CMK (cell line): ENCODE measurements around the gene USP32.
A peak's percentile ranks its signal among the peaks of the same experiment; 100 is the strongest.
"Not testable (repeated sequence)": the region's sequence is repeated elsewhere in the genome, so short reads cannot be mapped to it uniquely, and the experiment has no call there.

Experiments
- DNase-seq: peaks from one replicate; pipeline ENCODE4 v3.0.0-alpha.2; 2010; ENCODE audit warnings: low read depth

Gene USP32

GRCh38 chr17:60410001-60410400, 18.1 kb upstream of the USP32 start:
- no peak for DNase-seq

DNA sequence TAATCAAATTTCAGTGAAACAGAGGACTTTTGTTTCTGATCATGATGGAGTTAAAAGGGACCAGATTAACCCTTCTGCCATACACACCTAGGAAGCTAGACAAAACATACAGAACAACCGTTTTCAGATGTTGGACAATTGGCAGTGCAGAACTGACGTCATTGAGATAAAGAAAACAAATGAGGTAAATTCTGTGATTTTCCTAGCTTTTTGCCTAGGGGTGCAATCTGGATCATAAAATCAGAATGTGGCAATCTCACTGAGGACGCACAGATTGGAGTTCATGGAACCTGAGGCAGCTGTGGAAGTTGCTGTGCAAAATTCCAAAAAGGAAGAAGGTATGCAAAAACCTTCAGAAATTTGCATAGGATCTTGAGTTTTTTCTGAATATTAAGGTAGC, 15.0 kb upstream of the USP32 start:
- DNase-seq: no peak

DNA sequence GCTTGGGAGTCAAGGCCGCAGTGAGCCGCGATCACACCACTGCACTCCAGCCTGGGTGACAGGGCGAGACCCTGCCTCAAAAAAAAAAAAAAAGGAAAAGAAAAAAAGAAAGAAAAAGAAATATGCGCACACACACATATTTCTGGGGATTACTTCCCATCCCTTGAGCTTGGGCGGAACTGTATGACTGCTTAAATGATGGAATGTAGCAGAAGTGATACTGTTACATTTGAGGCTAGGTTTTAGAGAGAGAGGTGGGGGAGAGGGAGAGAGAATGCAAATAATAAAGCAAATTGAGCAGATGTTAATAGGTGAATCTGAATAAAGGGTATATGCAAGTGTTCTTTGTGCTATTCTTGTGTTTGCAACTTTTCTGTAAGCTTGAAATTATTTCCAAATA, 12.0 kb upstream of the USP32 start:
- no peak for DNase-seq

GRCh38 chr17:60403523-60403810, 11.5 kb upstream of the USP32 start:
- no peak for DNase-seq

- DNase-seq: no peak
Measured at GRCh38 chr17:60401819-60402218, 9.9 kb upstream of the USP32 start.

DNA sequence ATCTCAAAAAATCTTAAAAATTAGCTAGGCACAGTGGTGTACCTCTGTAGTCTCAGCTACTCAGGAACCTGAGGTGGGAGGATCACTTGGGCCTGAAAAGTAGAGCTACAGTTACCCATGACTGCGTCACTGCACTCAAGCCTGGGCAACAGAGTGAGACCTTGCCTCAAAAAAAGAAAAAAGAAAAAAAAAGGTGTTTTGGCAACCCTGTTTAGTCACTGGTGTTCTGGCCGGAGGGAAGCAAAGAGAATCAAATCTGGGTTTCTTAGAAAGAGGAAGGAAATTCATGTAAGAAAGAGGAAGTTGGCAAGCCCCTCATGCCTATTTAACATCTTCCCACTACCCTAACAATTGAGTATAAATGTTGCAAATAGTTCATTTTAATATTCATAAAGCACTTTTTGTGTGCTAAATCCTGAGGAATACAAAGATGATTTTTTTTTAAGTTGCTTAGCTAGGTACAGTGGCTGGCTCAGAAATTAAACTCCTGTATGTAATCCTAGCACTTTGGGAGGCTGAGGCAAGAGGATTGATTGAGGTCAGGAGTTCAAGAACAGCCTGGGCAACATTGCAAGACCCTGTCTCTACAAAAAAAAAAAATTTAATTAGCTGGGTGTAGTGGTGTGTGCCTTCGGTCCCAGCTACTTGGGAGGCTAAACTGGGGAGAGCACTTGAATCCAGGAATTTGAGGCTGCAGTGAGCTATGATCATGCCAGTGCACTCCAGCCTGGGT, 6.5 kb upstream of the USP32 start:
- DNase-seq: no peak

DNA sequence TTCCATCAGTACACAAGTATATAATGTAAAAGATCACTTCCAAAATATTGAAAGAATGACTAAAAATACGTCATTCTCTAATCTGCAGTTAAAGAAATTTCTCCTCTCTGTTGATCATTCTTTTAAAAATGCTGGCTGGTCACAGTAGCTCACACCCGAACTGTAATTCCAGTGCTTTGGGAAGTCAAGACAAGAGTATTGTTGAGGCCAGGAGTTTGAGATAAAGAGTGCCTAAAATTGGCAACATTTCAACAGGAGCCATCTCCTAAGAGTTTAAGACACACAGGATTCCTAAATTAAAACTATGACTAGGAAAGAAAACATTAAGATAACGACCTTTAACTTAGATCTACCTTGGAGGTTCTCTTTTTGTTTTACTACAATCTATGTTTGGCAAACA, 4.5 kb upstream of the USP32 start:
- no peak for DNase-seq

- DNase-seq: no peak
Measured at GRCh38 chr17:60395508-60396065, 3.7 kb upstream of the USP32 start.

DNA sequence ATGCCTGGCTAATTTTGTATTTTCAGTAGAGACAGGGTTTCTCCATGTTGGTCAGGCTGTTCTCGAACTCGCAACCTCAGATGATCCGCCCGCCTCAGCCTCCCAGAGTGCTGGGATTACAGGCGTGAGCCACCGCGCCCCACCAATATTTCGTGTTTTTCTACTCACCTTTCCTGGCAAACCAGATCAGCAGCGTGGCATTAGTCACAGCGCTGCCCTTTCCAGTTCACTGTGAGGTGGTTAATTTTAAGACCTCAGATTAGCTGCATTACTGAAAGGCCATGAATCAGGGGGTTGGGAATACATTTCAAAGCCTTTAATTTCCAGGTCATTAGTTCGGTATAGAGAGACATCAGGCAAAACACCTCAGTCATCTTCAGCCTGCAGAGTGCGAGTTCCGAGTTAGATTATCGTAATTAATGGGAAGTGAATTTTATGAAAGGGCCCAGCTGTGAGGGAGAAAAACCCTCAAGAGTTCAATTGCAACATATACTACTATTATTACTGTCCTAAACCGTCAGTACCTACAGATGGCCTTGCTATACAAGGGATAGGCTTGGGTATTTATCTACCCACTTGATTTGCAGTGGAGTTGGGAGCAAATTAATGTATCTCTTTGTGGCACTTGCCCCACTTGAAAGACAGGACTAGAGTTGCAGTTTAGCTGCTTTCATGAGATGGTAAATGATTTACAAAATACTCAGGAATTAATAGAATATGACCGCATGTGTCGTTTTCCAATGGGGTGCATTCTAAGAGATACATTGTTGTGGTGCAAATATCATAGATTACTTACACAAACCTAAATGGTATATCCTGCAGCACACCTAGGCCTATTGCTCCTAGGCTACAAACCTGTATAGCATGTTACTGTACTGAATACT, 2.1 kb upstream of the USP32 start:
- no peak for DNase-seq

DNA sequence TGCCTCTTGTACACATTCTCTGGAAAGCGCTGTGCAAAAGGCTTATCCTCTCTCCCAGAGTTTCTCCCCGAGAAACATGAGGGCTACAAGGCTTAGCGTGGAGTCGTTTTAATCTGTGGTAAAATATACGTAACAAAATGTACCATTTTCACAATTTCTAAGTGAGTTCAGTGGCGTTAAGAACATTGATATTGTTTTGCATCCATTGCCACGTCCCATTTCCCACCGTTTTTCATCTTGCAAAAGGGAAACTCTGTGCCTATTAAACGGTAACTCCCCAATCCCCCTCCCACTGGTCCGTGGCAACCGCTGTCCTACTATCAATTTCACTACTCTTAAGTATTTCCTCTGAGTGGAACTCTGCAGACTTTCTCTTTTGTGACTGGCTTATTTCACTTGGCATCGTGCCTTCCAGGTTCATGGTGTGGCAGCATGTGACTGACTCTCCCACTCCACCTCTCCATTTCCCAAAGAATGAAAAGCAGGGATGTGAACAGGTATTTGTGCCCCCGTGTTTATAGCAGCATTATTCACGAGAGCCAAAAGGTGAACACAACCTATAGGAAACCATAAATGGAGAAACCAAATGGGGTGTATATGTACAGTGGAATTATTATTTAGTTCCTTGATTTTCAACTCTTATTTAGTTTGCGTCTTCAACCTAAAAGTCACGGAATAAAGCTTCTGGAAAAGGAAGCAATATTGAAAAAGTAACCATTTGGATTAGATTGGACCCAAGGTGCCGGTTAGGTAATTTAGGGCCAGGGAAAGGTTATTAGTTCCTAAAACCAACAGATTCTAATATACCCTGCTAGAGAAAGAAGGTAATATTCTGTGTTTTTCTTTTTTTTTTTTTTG, 1.1 kb upstream of the USP32 start:
- DNase-seq: no peak

DNA sequence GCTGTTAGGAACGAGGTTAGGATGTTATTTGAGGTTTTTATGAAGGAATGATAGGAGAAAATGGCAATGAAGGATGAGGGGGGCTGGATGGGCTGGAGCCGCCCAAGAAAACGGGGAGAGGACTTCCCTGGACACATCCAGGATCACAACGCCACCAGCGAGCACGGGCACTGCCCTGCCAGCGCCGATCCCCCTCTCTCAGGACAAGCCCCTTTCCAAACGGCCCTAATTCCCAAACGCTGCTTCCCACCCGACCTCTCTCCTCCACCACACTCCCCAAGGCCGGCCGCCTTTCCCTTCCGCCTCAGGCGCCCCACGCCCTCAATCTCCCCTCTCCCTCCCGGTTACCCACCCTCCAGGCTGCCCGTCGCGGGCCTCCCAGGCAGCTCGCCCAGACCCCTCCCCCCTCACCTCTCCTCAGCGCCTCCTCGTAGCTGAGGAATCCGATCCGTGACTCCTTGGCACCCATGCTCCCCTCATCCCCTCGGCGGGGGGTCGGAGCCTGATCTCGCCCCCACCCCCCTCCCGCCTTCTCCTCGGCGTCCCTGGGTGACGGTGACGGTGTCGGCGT, 377 bp downstream of the USP32 start:
- peak; percentile 63 for DNase-seq

DNA sequence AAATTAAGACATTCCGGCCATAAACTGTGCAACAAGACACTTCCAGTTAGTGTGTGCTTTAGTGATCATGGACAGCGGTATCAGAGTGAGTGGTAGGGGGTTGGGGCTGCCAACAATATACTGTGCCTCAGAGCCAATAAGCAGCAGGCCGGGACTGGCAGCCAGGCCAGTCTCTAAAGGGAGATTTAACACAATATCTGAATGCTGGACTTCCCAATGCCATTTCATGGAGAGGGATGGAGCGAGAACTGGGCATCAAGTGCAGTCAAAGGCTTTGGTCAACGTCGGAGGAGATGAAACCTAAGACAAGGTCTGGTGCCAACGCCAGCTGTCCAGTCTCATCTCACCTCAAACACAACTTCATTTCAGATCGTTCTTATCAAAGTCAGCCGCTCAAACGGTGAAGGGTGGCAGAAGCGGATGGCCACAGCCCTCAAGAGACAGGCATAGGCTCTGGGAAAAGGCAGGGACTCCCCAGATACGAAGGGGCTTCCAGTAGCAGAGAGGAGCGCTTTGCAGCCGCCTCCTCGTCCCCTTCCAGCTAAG, 935 bp downstream of the USP32 start:
- peak; percentile 54 for DNase-seq

DNA sequence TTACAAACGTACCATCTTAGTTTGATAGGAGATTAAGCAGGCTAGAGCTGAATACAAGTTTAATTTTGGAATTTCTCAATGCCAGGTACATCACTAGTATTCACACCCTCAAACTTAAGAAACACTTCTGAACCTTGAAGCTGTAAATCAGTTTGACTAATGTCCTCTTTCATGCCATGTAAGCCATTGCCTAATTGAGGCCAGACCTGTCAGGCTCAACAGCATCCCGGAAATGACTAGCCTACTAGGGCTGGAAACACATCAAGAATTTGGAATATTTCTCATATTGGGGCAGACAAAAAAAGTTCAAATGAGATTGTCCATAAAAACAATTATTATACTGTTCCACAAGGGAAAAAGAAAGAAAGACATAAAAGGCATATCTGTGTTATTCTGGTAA, 1.7 kb downstream of the USP32 start:
- no peak for DNase-seq

GRCh38 chr17:60388742-60389141, 3.2 kb downstream of the USP32 start:
- DNase-seq: no peak

GRCh38 chr17:60387666-60388065, 4.3 kb downstream of the USP32 start:
- no peak for DNase-seq

GRCh38 chr17:60386147-60387058, 5.5 kb downstream of the USP32 start:
- no peak for DNase-seq

GRCh38 chr17:60384921-60385320, 7.0 kb downstream of the USP32 start:
- DNase-seq: not testable (repeated sequence)

DNA sequence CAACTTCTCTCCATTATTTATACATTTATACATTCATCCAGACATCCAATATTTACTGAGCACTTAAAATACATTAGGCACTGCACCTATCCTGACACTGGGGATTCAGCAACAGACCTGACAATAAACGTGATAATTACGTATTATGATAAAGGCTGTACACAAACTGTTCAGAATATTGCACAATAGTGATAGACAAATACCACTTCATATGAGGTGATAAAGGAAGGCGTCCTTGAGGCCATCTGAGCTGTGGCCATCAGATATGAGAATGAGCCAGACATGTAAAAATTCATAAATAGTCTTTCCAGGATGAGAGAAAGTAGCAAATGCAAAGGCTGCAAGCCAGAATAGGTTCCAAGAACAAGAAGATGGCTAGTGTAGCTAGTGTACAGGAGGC, 8.6 kb downstream of the USP32 start:
- no peak for DNase-seq

GRCh38 chr17:60381958-60382357, 10.0 kb downstream of the USP32 start:
- no peak for DNase-seq

DNA sequence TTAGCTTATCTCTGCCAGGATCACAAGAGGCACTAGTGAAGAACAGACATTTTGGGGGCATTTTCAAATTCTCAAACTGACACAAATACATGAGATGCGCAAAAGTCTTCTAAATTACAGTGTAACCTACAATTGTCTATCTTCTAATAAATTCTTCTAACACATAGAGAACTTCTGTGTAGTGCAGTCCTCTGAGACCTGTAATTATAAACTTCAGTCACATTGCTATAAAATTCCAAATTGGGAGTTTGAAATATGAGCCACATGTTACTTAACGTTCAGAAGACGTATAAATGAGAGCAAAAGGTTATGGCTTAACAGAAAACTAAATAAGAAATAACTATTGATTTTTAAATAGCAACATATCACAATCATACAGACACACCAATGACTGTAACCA, 12.5 kb downstream of the USP32 start:
- not testable (repeated sequence) for DNase-seq

- DNase-seq: not testable (repeated sequence)
Measured at GRCh38 chr17:60378187-60378586, 13.7 kb downstream of the USP32 start.
